ES-I3 (cell line): ENCODE data around the gene CTDSPL.
"Not testable (repeated sequence)": the region's sequence is repeated elsewhere in the genome, so short reads cannot be mapped to it uniquely, and the experiment has no call there.

Experiments used
- H3K36me3 ChIP-seq: 2 replicates; pipeline ENCODE4 v1.6.1; 2013; ENCODE audit warnings: mild to moderate bottlenecking, low read length, control low read depth, moderate library complexity; ENCODE audit not compliant: insufficient read depth
- H3K4me1 ChIP-seq: 2 replicates; pipeline ENCODE4 v1.6.1; 2013; ENCODE audit warnings: mild to moderate bottlenecking, control low read depth, low read length; ENCODE audit not compliant: insufficient read depth
- H3K9ac ChIP-seq: 2 replicates; pipeline ENCODE4 v1.6.1; 2013; ENCODE audit warnings: low read depth, mild to moderate bottlenecking, low read length, moderate library complexity
- H3K9me3 ChIP-seq: 2 replicates; pipeline ENCODE4 v1.6.1; 2013; ENCODE audit warnings: mild to moderate bottlenecking, low read length, moderate library complexity; ENCODE audit not compliant: control insufficient read depth, insufficient read depth

CTDSPL gene

GRCh38 chr3:37861620-37862041, at the start of gene CTDSPL:
Gene CTDSPL (plus strand): TSS chr3:37861880. CDS start chr3:37862200, 320 bp downstream.
- Histone ChIP-seq H3K9ac (peak within 1 kb of the TSS; percentile 73), H3K4me1 (peaks cover 7% of the 10 kb centered on the region), H3K9me3 (no peaks in the 10 kb centered on the region), H3K36me3 (no peaks in the 10 kb centered on the region)

- no peaks in the 10 kb centered on the region for H3K36me3 ChIP-seq
- H3K9me3 ChIP-seq: no peaks in the 10 kb centered on the region
- no peak overlapping the region for H3K9ac ChIP-seq
- H3K4me1 ChIP-seq: no peaks in the 10 kb centered on the region
These were observed 49.2 kb upstream of the CTDSPL start for GRCh38 chr3:37812499-37812896.

GRCh38 chr3:37813403-37813802, 48.3 kb upstream of the CTDSPL start:
- Histone ChIP-seq H3K9me3 (no peaks in the 10 kb centered on the region), H3K36me3 (no peaks in the 10 kb centered on the region), H3K4me1 (no peaks in the 10 kb centered on the region), H3K9ac (no peak overlapping the region)

GRCh38 chr3:37814547-37814946, 47.1 kb upstream of the CTDSPL start:
- no peaks in the 10 kb centered on the region for H3K36me3 ChIP-seq
- no peaks in the 10 kb centered on the region for H3K4me1 ChIP-seq
- H3K9me3 ChIP-seq: no peaks in the 10 kb centered on the region
- no peak overlapping the region for H3K9ac ChIP-seq

- not testable (repeated sequence) for H3K9ac ChIP-seq, H3K36me3 ChIP-seq, H3K4me1 ChIP-seq, H3K9me3 ChIP-seq
These were observed 46.5 kb upstream of the CTDSPL start for GRCh38 chr3:37815156-37815555.

GRCh38 chr3:37816271-37816670, 45.4 kb upstream of the CTDSPL start:
- Histone ChIP-seq H3K36me3 (no peaks in the 10 kb centered on the region), H3K9ac (no peak overlapping the region), H3K9me3 (no peaks in the 10 kb centered on the region), H3K4me1 (no peaks in the 10 kb centered on the region)

GRCh38 chr3:37819591-37819990, 42.1 kb upstream of the CTDSPL start:
- Histone ChIP-seq H3K36me3 (no peaks in the 10 kb centered on the region), H3K9ac (no peak overlapping the region), H3K4me1 (no peaks in the 10 kb centered on the region), H3K9me3 (no peaks in the 10 kb centered on the region)

GRCh38 chr3:37820286-37820685, 41.4 kb upstream of the CTDSPL start:
- H3K36me3 ChIP-seq: no peaks in the 10 kb centered on the region
- peaks cover 5% of the 10 kb centered on the region; the same call in 1 of the 2 replicates for H3K4me1 ChIP-seq
- no peak overlapping the region for H3K9ac ChIP-seq
- H3K9me3 ChIP-seq: no peaks in the 10 kb centered on the region

GRCh38 chr3:37823189-37823588, 38.5 kb upstream of the CTDSPL start:
- Histone ChIP-seq H3K9ac (no peak overlapping the region), H3K9me3 (no peaks in the 10 kb centered on the region), H3K4me1 (peaks cover 11% of the 10 kb centered on the region; the same call in 1 of the 2 replicates), H3K36me3 (no peaks in the 10 kb centered on the region)

GRCh38 chr3:37824090-37824953, 37.4 kb upstream of the CTDSPL start:
- Histone ChIP-seq H3K36me3 (no peaks in the 10 kb centered on the region), H3K4me1 (peaks cover 11% of the 10 kb centered on the region; the same call in 1 of the 2 replicates), H3K9ac (no peak overlapping the region), H3K9me3 (no peaks in the 10 kb centered on the region)

GRCh38 chr3:37824954-37825328, 36.7 kb upstream of the CTDSPL start:
- H3K36me3 ChIP-seq: no peaks in the 10 kb centered on the region
- peaks cover 11% of the 10 kb centered on the region; the same call in 1 of the 2 replicates for H3K4me1 ChIP-seq

GRCh38 chr3:37825744-37826400, 35.8 kb upstream of the CTDSPL start:
- H3K4me1 ChIP-seq: peaks cover 11% of the 10 kb centered on the region; the same call in 1 of the 2 replicates

More at GRCh38 chr3:37824954-37825328, 36.7 kb upstream of the CTDSPL start:
- Histone ChIP-seq H3K9ac (no peak overlapping the region), H3K9me3 (no peaks in the 10 kb centered on the region)

GRCh38 chr3:37826502-37826901, 35.2 kb upstream of the CTDSPL start:
- H3K9ac ChIP-seq: no peak overlapping the region
- H3K9me3 ChIP-seq: no peaks in the 10 kb centered on the region
- H3K36me3 ChIP-seq: no peaks in the 10 kb centered on the region
- H3K4me1 ChIP-seq: peaks cover 11% of the 10 kb centered on the region; the same call in 1 of the 2 replicates

More at GRCh38 chr3:37825744-37826400, 35.8 kb upstream of the CTDSPL start:
- Histone ChIP-seq H3K9ac (no peak overlapping the region), H3K9me3 (no peaks in the 10 kb centered on the region), H3K36me3 (no peaks in the 10 kb centered on the region)

- Histone ChIP-seq H3K4me1 (peaks cover 11% of the 10 kb centered on the region; the same call in 1 of the 2 replicates), H3K9me3 (no peaks in the 10 kb centered on the region), H3K9ac (no peak overlapping the region), H3K36me3 (no peaks in the 10 kb centered on the region)
These were observed 34.7 kb upstream of the CTDSPL start for GRCh38 chr3:37826933-37827332.

- Histone ChIP-seq H3K4me1 (no peaks in the 10 kb centered on the region), H3K9me3 (no peaks in the 10 kb centered on the region), H3K36me3 (no peaks in the 10 kb centered on the region), H3K9ac (no peak overlapping the region)
These were observed 29.2 kb upstream of the CTDSPL start for GRCh38 chr3:37832480-37832879.
